ENCODE results near the gene SNTG2.

Gene SNTG2

GRCh38 chr2:1283020-1283801, 332.6 kb downstream of the SNTG2 start:
- no peak for DNase-seq (ENCODE audit: low read depth)

GRCh38 chr2:1283871-1284270, 333.2 kb downstream of the SNTG2 start:
- no peak for DNase-seq (ENCODE audit: low read depth)

GRCh38 chr2:1286929-1287328, 336.3 kb downstream of the SNTG2 start:
- DNase-seq (ENCODE audit: low read depth): no peak

GRCh38 chr2:1287427-1287826, 336.8 kb downstream of the SNTG2 start:
- no peak for DNase-seq (ENCODE audit: low read depth)

- no peak for DNase-seq (ENCODE audit: low read depth)
Measured at GRCh38 chr2:1294900-1295299, 344.3 kb downstream of the SNTG2 start.

GRCh38 chr2:1295740-1296139, 345.1 kb downstream of the SNTG2 start:
- no peak for DNase-seq (ENCODE audit: low read depth)

GRCh38 chr2:1297372-1298159, 346.9 kb downstream of the SNTG2 start:
- DNase-seq (ENCODE audit: low read depth): no peak

GRCh38 chr2:1299043-1299442, 348.4 kb downstream of the SNTG2 start:
- no peak for DNase-seq (ENCODE audit: low read depth)

- DNase-seq (ENCODE audit: low read depth): no peak
Measured at GRCh38 chr2:1300284-1300683, 349.6 kb downstream of the SNTG2 start.

GRCh38 chr2:1301056-1301455, 350.4 kb downstream of the SNTG2 start:
- DNase-seq (ENCODE audit: low read depth): no peak

GRCh38 chr2:1305342-1306013, 354.8 kb downstream of the SNTG2 start:
- no peak for DNase-seq (ENCODE audit: low read depth)

GRCh38 chr2:1306014-1306686, 355.5 kb downstream of the SNTG2 start:
- no peak for DNase-seq (ENCODE audit: low read depth)

- DNase-seq (ENCODE audit: low read depth): no peak
Measured at GRCh38 chr2:1306687-1307516, 356.3 kb downstream of the SNTG2 start.

GRCh38 chr2:1307670-1308069, 357.0 kb downstream of the SNTG2 start:
- DNase-seq (ENCODE audit: low read depth): no peak

GRCh38 chr2:1308678-1309077, 358.0 kb downstream of the SNTG2 start:
- no peak for DNase-seq (ENCODE audit: low read depth)

GRCh38 chr2:1309507-1309906, 358.9 kb downstream of the SNTG2 start:
- DNase-seq (ENCODE audit: low read depth): no peak

- no peak for DNase-seq (ENCODE audit: low read depth)
Measured at GRCh38 chr2:1310202-1310601, 359.6 kb downstream of the SNTG2 start.

GRCh38 chr2:1310866-1311265, 360.2 kb downstream of the SNTG2 start:
- no peak for DNase-seq (ENCODE audit: low read depth)

- no peak for DNase-seq (ENCODE audit: low read depth)
Measured at GRCh38 chr2:1313240-1313924, 362.7 kb downstream of the SNTG2 start.

- DNase-seq (ENCODE audit: low read depth): no peak
Measured at GRCh38 chr2:1314254-1314653, 363.6 kb downstream of the SNTG2 start.

Measured in stimulated activated CD8-positive, alpha-beta memory T cell treated with anti-CD3 and anti-CD28 coated beads, Interleukin-15, amount 100 ng/mL, for 24 hours (primary cell).